CD8-positive, alpha-beta memory T cell (primary cell): ENCODE measurements around the gene RHBDD3. TPM values are rescaled to one million over a fixed set of nuclear protein-coding genes. Genes with fewer than 3 reads are reported as not detected.
"Not testable (repeated sequence)": the region's sequence is repeated elsewhere in the genome, so short reads cannot be mapped to it uniquely, and the experiment has no call there.

ENCODE experiments used
- CTCF ChIA-PET: fragments of 350-600 bp; sonication (Branson Sonifier 250); formaldehyde crosslinking; loops from one replicate; lab custom pipeline; 2021; ENCODE audit warnings: antibody characterized with exemption; lab: Charles Lee
- POLR2A ChIA-PET: fragments of 350-600 bp; sonication (Branson Sonifier 250); formaldehyde crosslinking; loops from one replicate; lab custom pipeline; 2021; ENCODE audit warnings: antibody characterized with exemption; lab: Charles Lee
- DNase-seq, 5 donors: peaks; one replicate each; pipeline versions ENCODE4 v3.0.0 to v3.0.0-alpha.2; 2020 to 2022; ENCODE audit warnings: mixed read lengths in 1 of 5
- H3K27ac ChIP-seq: one replicate; pipeline ENCODE4 v1.7.0; 2013; ENCODE audit warnings: low read depth, mild to moderate bottlenecking, low read length, moderate library complexity
- H3K27me3 ChIP-seq: 2 replicates; pipeline ENCODE4 v1.7.0; 2013; ENCODE audit warnings: low read length, mild to moderate bottlenecking; ENCODE audit not compliant: insufficient read depth, poor library complexity, severe bottlenecking
- H3K36me3 ChIP-seq: 2 replicates; pipeline ENCODE4 v1.7.0; 2013; ENCODE audit warnings: mild to moderate bottlenecking, low read length, moderate library complexity; ENCODE audit not compliant: insufficient read depth
- H3K4me1 ChIP-seq: 2 replicates; pipeline ENCODE4 v1.7.0; 2013; ENCODE audit warnings: mild to moderate bottlenecking, low read length, moderate library complexity; ENCODE audit not compliant: insufficient read depth
- H3K4me3 ChIP-seq: 2 replicates; pipeline ENCODE4 v1.7.0; 2013; ENCODE audit warnings: mild to moderate bottlenecking, low read length
- H3K9me3 ChIP-seq: 2 replicates; pipeline ENCODE4 v1.7.0; 2013; ENCODE audit warnings: mild to moderate bottlenecking, low read length
- H3K27ac Mint-ChIP-seq, 8 donors: one replicate each; pipeline ENCODE4 v1.8.0; 2020 to 2021; ENCODE audit warnings: mixed read lengths in 8 of 8, mild to moderate bottlenecking in 6 of 8, inconsistent platforms in 3 of 8, moderate library complexity in 3 of 8
- H3K27me3 Mint-ChIP-seq, 2 donors: one replicate each; pipeline ENCODE4 v1.8.0; 2020 to 2021; ENCODE audit warnings: mixed read lengths in 2 of 2, mild to moderate bottlenecking in 1 of 2, moderate library complexity in 1 of 2
- H3K36me3 Mint-ChIP-seq, 3 donors: one replicate each; pipeline ENCODE4 v1.8.0; 2020 to 2021; ENCODE audit warnings: mixed read lengths in 3 of 3, inconsistent platforms in 1 of 3, mild to moderate bottlenecking in 1 of 3
- H3K4me1 Mint-ChIP-seq, 3 donors: one replicate each; pipeline ENCODE4 v1.8.0; 2020 to 2021; ENCODE audit warnings: mixed read lengths in 3 of 3, inconsistent platforms in 1 of 3, mild to moderate bottlenecking in 1 of 3
- H3K4me3 Mint-ChIP-seq, 7 donors: one replicate each; pipeline ENCODE4 v1.8.0; 2020 to 2021; ENCODE audit warnings: mixed read lengths in 7 of 7, mild to moderate bottlenecking in 6 of 7, moderate library complexity in 4 of 7, inconsistent platforms in 2 of 7
- H3K9me3 Mint-ChIP-seq, 5 donors: one replicate each; pipeline ENCODE4 v1.8.0; 2020 to 2022; ENCODE audit warnings: mixed read lengths in 5 of 5, mild to moderate bottlenecking in 3 of 5, moderate library complexity in 2 of 5, inconsistent platforms in 1 of 5
- polyA plus RNA-seq: library from polyadenylated mRNA; unstranded; fragments of 300-500 nt; fragmentation: Illumina TruSeq; gene quantifications from one replicate; pipeline ENCODE4 v1.2.3, GENCODE V29; 2021
- total RNA-seq, 2 experiments: library from RNA; stranded (reverse); gene quantifications; one replicate each; pipeline ENCODE4 v1.2.3, GENCODE V29; 2021

RHBDD3 gene
- total and polyA plus RNA-seq, 3 experiments from 2014 or later = 10.4 to 41.0 (median 37.9) TPM

GRCh38 chr22:29230972-29231875 is 36.6 kb downstream of the RHBDD3 start:
- CTCF ChIA-PET = interaction anchor here (1.4 kb wide), 1 partner anchor 15 kb away, joined by 4 read pairs; no protein-coding TSS in a partner anchor

GRCh38 chr22:29226351-29226981 is 41.3 kb downstream of the RHBDD3 start:
- H3K27ac Mint-ChIP-seq = no peak overlapping the region
- H3K27me3 ChIP-seq = no peaks in the 10 kb centered on the region
- CTCF ChIA-PET = no interaction called here
- no peak overlapping the region for H3K4me3 Mint-ChIP-seq
- peaks cover 0 to 5% of the 10 kb centered on the region in 2 donors for H3K27me3 Mint-ChIP-seq
- H3K4me1 ChIP-seq = no peaks in the 10 kb centered on the region
- no peak for DNase-seq
- H3K27ac ChIP-seq = no peak overlapping the region
- H3K36me3 Mint-ChIP-seq = no peaks in the 10 kb centered on the region
- no peaks in the 10 kb centered on the region for H3K36me3 ChIP-seq
- H3K4me1 Mint-ChIP-seq = no peaks in the 10 kb centered on the region
- POLR2A ChIA-PET = no interaction called here
- no peak overlapping the region for H3K4me3 ChIP-seq
- H3K9me3 ChIP-seq = no peaks in the 10 kb centered on the region
- H3K9me3 Mint-ChIP-seq = no peaks in the 10 kb centered on the region

More at GRCh38 chr22:29230972-29231875, 36.6 kb downstream of the RHBDD3 start:
- Histone ChIP-seq H3K36me3 (no peaks in the 10 kb centered on the region), H3K27me3 (no peaks in the 10 kb centered on the region), H3K4me1 (no peaks in the 10 kb centered on the region), H3K9me3 (no peaks in the 10 kb centered on the region), H3K27ac (no peak overlapping the region), H3K4me3 (no peak overlapping the region)
- Mint-ChIP-seq H3K36me3 (peaks cover 0 to 1% (median 0%) of the 10 kb centered on the region in 3 donors), H3K27ac (no peak overlapping the region), H3K27me3 (peaks cover 0 to 5% of the 10 kb centered on the region in 2 donors), H3K4me1 (no peaks in the 10 kb centered on the region), H3K4me3 (no peak overlapping the region), H3K9me3 (no peaks in the 10 kb centered on the region)
- no peak for DNase-seq
- POLR2A ChIA-PET = no interaction called here

GRCh38 chr22:29225422-29226090 is 42.2 kb downstream of the RHBDD3 start:
- peak overlapping the region in 1 of 8 donors; percentile 9 for H3K27ac Mint-ChIP-seq
- H3K27me3 Mint-ChIP-seq = peaks cover 0 to 5% of the 10 kb centered on the region in 2 donors
- H3K4me1 ChIP-seq = no peaks in the 10 kb centered on the region
- no peaks in the 10 kb centered on the region for H3K9me3 ChIP-seq
- DNase-seq = no peak
- no peaks in the 10 kb centered on the region for H3K27me3 ChIP-seq
- no peaks in the 10 kb centered on the region for H3K36me3 ChIP-seq
- H3K9me3 Mint-ChIP-seq = no peaks in the 10 kb centered on the region
- no peaks in the 10 kb centered on the region for H3K4me1 Mint-ChIP-seq
- ChIA-PET CTCF (no interaction called here), POLR2A (no interaction called here)
- no peaks in the 10 kb centered on the region for H3K36me3 Mint-ChIP-seq
- H3K4me3 Mint-ChIP-seq = no peak overlapping the region
- no peak overlapping the region for H3K27ac ChIP-seq
- no peak overlapping the region for H3K4me3 ChIP-seq

DNA sequence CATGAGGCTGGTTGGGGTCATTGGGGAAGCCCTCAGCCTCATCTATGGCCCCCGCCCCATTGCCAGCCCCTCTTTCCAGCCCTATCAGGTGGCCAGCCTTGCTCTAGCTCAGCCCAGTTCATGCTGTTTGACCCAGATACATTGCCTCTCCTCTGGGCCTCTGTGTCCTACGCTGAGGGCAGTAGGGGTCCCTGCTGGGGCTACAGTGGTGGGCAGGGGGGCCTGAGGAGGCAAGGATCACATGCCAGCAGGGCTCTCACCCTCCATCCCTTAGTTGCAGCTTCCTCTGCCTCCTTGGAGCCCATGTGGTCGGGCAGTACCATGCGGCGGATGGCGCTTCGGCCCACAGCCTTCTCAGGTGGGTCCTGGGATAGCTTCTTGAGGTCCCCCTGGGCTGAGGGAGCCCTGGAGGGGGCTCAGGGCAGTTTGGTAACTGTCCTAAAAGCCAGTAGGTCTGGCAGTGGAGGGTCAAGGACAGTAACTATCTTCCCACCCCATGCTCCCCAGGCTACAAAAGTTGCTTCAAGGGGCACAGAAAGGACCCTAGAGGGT is 42.8 kb downstream of the RHBDD3 start:
- Histone ChIP-seq H3K36me3 (no peaks in the 10 kb centered on the region), H3K27me3 (no peaks in the 10 kb centered on the region), H3K4me3 (no peak overlapping the region), H3K4me1 (no peaks in the 10 kb centered on the region), H3K27ac (no peak overlapping the region), H3K9me3 (no peaks in the 10 kb centered on the region)
- no peak for DNase-seq
- Mint-ChIP-seq H3K27me3 (peaks cover 0 to 3% of the 10 kb centered on the region in 2 donors), H3K36me3 (no peaks in the 10 kb centered on the region), H3K27ac (peak overlapping the region in 1 of 8 donors; percentile 9), H3K9me3 (no peaks in the 10 kb centered on the region), H3K4me1 (no peaks in the 10 kb centered on the region), H3K4me3 (no peak overlapping the region)
- ChIA-PET POLR2A (no interaction called here), CTCF (no interaction called here)

DNA sequence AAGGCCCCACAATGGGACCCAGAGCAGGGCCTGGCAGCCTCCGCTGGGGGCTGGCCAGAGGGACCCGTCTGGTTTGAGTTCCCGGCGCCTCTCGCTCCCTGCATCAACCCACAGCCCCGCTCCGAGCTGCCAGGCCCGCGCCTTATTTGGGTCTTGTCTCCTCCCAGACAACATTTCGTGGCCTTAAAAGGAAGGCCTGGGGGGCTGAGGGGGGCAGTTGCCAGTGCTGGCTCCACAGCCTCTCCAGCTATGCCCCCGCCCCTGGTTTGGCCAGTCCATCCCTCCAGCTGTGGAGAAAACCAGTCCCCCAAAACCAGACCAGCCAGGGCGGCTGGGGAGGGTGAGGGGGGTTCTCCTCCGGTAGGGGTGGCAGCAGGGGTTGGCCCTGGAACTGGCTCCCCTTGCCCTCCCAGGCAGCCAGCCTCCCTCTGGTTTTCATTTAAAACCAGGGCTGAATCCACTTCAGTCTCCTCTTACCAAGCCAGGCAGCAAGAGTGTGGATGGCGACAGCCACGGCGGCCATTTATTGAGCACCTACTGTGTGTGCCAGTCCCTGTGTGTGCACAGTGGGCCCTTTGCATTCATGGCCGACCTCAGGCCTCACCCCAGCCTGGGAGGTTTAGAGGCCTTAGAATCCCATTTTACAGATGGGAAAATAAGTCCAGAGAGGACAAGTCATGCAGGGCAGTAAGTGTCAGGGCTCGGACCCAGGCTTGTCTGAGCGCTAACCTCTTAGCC is 43.5 kb downstream of the RHBDD3 start:
- no peaks in the 10 kb centered on the region for H3K36me3 Mint-ChIP-seq
- H3K27me3 Mint-ChIP-seq = peaks cover 0 to 1% of the 10 kb centered on the region in 2 donors
- DNase-seq = peak in 1 of 5 donors; percentile 36
- H3K27me3 ChIP-seq = no peaks in the 10 kb centered on the region
- H3K27ac ChIP-seq = no peak overlapping the region
- ChIA-PET POLR2A (no interaction called here), CTCF (no interaction called here)
- H3K4me1 ChIP-seq = no peaks in the 10 kb centered on the region
- H3K9me3 ChIP-seq = no peaks in the 10 kb centered on the region
- H3K9me3 Mint-ChIP-seq = no peaks in the 10 kb centered on the region
- no peaks in the 10 kb centered on the region for H3K36me3 ChIP-seq
- no peak overlapping the region for H3K4me3 ChIP-seq
- H3K27ac Mint-ChIP-seq = no peak overlapping the region
- H3K4me1 Mint-ChIP-seq = no peaks in the 10 kb centered on the region
- H3K4me3 Mint-ChIP-seq = no peak overlapping the region

DNA sequence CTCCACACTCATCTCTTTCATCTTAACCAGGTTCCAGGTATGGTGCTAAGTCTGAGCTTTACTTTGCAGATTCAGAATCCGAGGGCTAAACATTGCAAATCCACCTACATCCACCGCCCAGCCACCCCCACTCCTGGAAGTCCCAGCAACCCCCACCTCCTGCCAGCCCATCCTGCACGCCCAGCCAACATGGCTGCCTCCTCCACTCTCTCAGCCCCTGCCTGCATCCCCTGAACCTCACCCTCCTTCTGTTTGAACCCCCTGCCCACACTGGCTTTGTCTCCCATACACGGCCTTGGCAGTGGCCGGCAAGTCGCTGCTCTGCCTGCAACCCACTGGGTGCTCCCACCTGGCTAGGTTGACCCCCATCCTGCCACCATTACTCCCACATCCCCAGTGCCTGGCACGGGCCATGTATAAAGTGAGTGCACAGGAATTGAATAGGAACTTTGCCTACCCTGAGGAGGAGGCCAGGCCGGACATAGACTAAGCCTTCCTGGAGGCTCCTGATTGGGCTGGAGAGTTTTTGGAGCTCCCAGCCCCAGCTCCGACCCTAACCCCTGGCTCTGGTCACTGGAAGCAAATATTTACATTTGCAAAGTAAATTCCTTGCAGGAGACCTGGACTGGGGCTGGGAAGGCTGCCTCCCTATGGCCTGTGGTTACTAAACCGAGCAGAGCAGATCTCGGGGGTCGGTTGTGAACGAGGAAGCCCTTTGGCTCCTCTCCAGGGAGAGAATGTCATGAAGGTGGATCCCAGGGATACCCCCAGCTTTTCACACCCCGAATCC is 47.7 kb downstream of the RHBDD3 start:
- CTCF ChIA-PET = no interaction called here
- Histone ChIP-seq H3K4me1 (no peaks in the 10 kb centered on the region), H3K4me3 (no peak overlapping the region), H3K27me3 (no peaks in the 10 kb centered on the region), H3K36me3 (no peaks in the 10 kb centered on the region), H3K9me3 (no peaks in the 10 kb centered on the region), H3K27ac (no peak overlapping the region)
- POLR2A ChIA-PET = no interaction called here
- no peaks in the 10 kb centered on the region for H3K4me1 Mint-ChIP-seq
- DNase-seq = no peak
- H3K27me3 Mint-ChIP-seq = no peaks in the 10 kb centered on the region
- no peak overlapping the region for H3K27ac Mint-ChIP-seq
- no peaks in the 10 kb centered on the region for H3K36me3 Mint-ChIP-seq
- no peaks in the 10 kb centered on the region for H3K9me3 Mint-ChIP-seq
- no peak overlapping the region for H3K4me3 Mint-ChIP-seq

GRCh38 chr22:29219409-29219782 is 48.4 kb downstream of the RHBDD3 start:
- H3K4me1 ChIP-seq, H3K9me3 ChIP-seq, H3K27ac Mint-ChIP-seq, H3K27me3 Mint-ChIP-seq, H3K36me3 ChIP-seq, H3K27me3 ChIP-seq, DNase-seq, H3K9me3 Mint-ChIP-seq, POLR2A ChIA-PET, CTCF ChIA-PET, H3K4me1 Mint-ChIP-seq, H3K27ac ChIP-seq, H3K4me3 Mint-ChIP-seq, H3K36me3 Mint-ChIP-seq, H3K4me3 ChIP-seq: not testable (repeated sequence)
